ENCODE results near the gene PXYLP1.
"Not testable (repeated sequence)": the region's sequence is repeated elsewhere in the genome, so short reads cannot be mapped to it uniquely, and the experiment has no call there.

DNA sequence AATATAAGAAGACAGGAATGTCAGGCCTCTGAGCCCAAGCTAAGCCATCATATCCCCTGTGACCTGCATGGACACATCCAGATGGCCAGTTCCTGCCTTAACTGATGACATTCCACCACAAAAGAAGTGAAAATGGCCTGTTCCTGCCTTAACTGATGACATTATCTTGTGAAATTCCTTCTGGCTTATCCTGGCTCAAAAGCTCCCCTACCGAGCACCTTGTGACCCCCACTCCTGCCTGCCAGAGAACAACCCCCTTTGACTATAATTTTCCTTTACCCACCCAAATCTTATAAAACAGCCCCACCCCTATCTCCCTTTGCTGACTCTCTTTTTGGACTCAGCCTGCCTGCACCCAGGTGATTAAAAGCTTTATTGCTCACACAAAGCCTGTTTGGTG, 20.3 kb upstream of the PXYLP1 start:
- TF ChIP-seq FOXK2 (IDR thresholded peaks at IDR 0.05); L3MBTL2 (conservative IDR thresholded peaks at IDR 0.05); ELF4 (IDR thresholded peaks at IDR 0.05): not testable (repeated sequence)

Data from HEK293T (cell line).